ENCODE measurements around the gene PSPN. TPM values are rescaled to one million over a fixed set of nuclear protein-coding genes. Genes with fewer than 3 reads are reported as not detected.
"Not testable (repeated sequence)": the region's sequence is repeated elsewhere in the genome, so short reads cannot be mapped to it uniquely, and the experiment has no call there.

Gene PSPN
- total and polyA plus RNA-seq, 4 donors, result 0.50 to 1.5 (median 1.1) TPM

DNA sequence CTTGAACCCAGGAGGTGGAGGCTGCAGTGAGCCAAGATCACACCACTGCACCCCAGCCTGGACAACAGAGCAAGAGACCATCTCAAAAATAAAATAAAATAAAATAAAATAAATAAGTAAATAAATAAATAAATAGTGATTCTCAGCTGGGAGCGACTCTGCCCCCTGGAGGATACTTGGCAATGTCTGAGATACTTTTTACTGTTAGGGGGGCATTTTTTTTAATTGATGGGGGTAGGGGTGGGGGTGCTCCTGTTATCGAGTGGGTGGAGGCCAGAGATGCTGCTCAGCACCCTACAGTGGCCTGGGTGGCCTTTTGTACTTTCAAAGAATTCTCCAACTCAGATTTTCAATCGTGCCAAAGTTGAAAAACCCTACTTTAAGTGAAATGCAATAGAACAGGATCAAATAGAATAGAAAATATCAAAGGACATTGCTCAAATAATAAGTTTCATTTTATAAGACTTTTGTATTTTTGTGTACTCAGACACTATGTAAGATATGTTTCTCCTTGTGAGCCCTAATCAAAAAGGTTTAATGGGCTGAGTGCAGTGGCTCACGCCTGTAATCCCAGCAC is 21.5 kb downstream of the PSPN start:
- no peak for TF ChIP-seq CTCF (IDR thresholded peaks at IDR 0.05; ENCODE audit: control extremely low read depth, extremely low read depth)
- Histone ChIP-seq H3K36me3 (ENCODE audit: control insufficient read depth in 4 of 4, insufficient read depth in 4 of 4, low read length in 4 of 4) (no peaks in the 10 kb centered on the region), H3K9me3 (ENCODE audit: control insufficient read depth in 4 of 4, insufficient read depth in 3 of 4, low read length in 3 of 4) (no peaks in the 10 kb centered on the region), H3K27me3 (ENCODE audit: control insufficient read depth in 3 of 3, insufficient read depth in 3 of 3, low read length in 2 of 3) (peaks cover 0 to 2% (median 0%) of the 10 kb centered on the region in 3 donors), H3K4me1 (ENCODE audit: control insufficient read depth in 5 of 5, insufficient read depth in 5 of 5, low read length in 5 of 5) (peaks cover 0 to 1% (median 0%) of the 10 kb centered on the region in 5 donors), H3K9ac (ENCODE audit: insufficient read depth in 1 of 2, low read length in 2 of 2) (no peak overlapping the region), H3K27ac (ENCODE audit: low read depth in 1 of 2, low read length in 1 of 2) (no peak overlapping the region), H3K4me3 (no peak overlapping the region)
- ATAC-seq (ENCODE audit: insufficient read depth, low FRiP score) (no peak), DNase-seq (no peak)
- 60 to 66% methylated on average over 4 of the region's 4 CpGs for WGBS, 2 donors

GRCh38 chr19:6352381-6353165 is 23.2 kb downstream of the PSPN start:
- 94 to 98% methylated on average over 2 of the region's 2 CpGs for WGBS, 2 donors
- TF ChIP-seq CTCF (IDR thresholded peaks at IDR 0.05; ENCODE audit: control extremely low read depth, extremely low read depth), result no peak
- no peaks in the 10 kb centered on the region for H3K36me3 ChIP-seq (ENCODE audit: control insufficient read depth in 4 of 4, insufficient read depth in 4 of 4, low read length in 4 of 4)

GRCh38 chr19:6350688-6351087 is 25.0 kb downstream of the PSPN start:
- ATAC-seq (ENCODE audit: insufficient read depth, low FRiP score) (no peak), DNase-seq (no peak)
- H3K4me3 ChIP-seq, result no peak overlapping the region
- H3K9ac ChIP-seq (ENCODE audit: insufficient read depth in 1 of 2, low read length in 2 of 2), result no peak overlapping the region
- no peak for TF ChIP-seq CTCF (IDR thresholded peaks at IDR 0.05; ENCODE audit: control extremely low read depth, extremely low read depth)
- H3K27me3 ChIP-seq (ENCODE audit: control insufficient read depth in 3 of 3, insufficient read depth in 3 of 3, low read length in 2 of 3), result peaks cover 0 to 2% (median 0%) of the 10 kb centered on the region in 3 donors
- H3K27ac ChIP-seq (ENCODE audit: low read depth in 1 of 2, low read length in 1 of 2), result no peak overlapping the region
- no peaks in the 10 kb centered on the region for H3K36me3 ChIP-seq (ENCODE audit: control insufficient read depth in 4 of 4, insufficient read depth in 4 of 4, low read length in 4 of 4)
- no peaks in the 10 kb centered on the region for H3K9me3 ChIP-seq (ENCODE audit: control insufficient read depth in 4 of 4, insufficient read depth in 3 of 4, low read length in 3 of 4)
- 54 to 70% methylated on average over 2 of the region's 2 CpGs for WGBS, 2 donors
- H3K4me1 ChIP-seq (ENCODE audit: control insufficient read depth in 5 of 5, insufficient read depth in 5 of 5, low read length in 5 of 5), result no peaks in the 10 kb centered on the region

More at GRCh38 chr19:6352381-6353165, 23.2 kb downstream of the PSPN start:
- Histone ChIP-seq H3K4me1 (ENCODE audit: control insufficient read depth in 5 of 5, insufficient read depth in 5 of 5, low read length in 5 of 5) (no peaks in the 10 kb centered on the region), H3K4me3 (no peak overlapping the region), H3K9ac (ENCODE audit: insufficient read depth in 1 of 2, low read length in 2 of 2) (no peak overlapping the region), H3K27me3 (ENCODE audit: control insufficient read depth in 3 of 3, insufficient read depth in 3 of 3, low read length in 2 of 3) (peaks cover 0 to 2% (median 0%) of the 10 kb centered on the region in 3 donors), H3K27ac (ENCODE audit: low read depth in 1 of 2, low read length in 1 of 2) (no peak overlapping the region), H3K9me3 (ENCODE audit: control insufficient read depth in 4 of 4, insufficient read depth in 3 of 4, low read length in 3 of 4) (no peaks in the 10 kb centered on the region)
- DNase-seq (no peak), ATAC-seq (ENCODE audit: insufficient read depth, low FRiP score) (no peak)

DNA sequence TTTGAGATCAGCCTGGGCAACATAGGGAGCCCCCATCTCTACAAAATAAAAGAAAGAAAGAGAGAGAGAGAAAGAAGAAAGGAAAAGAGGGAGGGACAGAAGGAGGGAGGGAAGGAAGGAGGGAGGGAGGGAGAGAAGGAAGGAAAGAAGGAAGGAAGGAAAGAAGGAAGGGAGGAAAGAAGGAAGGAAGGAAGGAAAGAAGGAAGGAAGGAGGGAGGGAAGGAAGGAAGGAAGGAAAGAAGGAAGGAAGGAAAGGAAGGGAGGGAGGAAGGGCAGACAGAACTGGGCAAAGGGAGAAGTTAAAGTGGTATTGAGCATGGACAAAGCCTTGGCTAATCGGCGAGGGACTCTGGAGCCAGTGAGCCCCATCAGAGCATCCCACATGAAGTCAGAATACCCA is 26.5 kb downstream of the PSPN start:
- H3K27me3 ChIP-seq (ENCODE audit: control insufficient read depth in 3 of 3, insufficient read depth in 3 of 3, low read length in 2 of 3); H3K36me3 ChIP-seq (ENCODE audit: control insufficient read depth in 4 of 4, insufficient read depth in 4 of 4, low read length in 4 of 4); H3K9me3 ChIP-seq (ENCODE audit: control insufficient read depth in 4 of 4, insufficient read depth in 3 of 4, low read length in 3 of 4); DNase-seq; H3K27ac ChIP-seq (ENCODE audit: low read depth in 1 of 2, low read length in 1 of 2); H3K9ac ChIP-seq (ENCODE audit: insufficient read depth in 1 of 2, low read length in 2 of 2); H3K4me3 ChIP-seq; ATAC-seq (ENCODE audit: insufficient read depth, low FRiP score); H3K4me1 ChIP-seq (ENCODE audit: control insufficient read depth in 5 of 5, insufficient read depth in 5 of 5, low read length in 5 of 5): not testable (repeated sequence)
- 80 to 94% methylated on average over 2 of the region's 2 CpGs for WGBS, 2 donors

Data from lung (tissue), 12 donors.